ENCODE results near the gene TMOD1. TPM values are rescaled to one million over a fixed set of nuclear protein-coding genes. Genes with fewer than 3 reads are reported as not detected.

TMOD1 gene
- total RNA-seq, 1 experiment from 2014 or later, result not detected

DNA sequence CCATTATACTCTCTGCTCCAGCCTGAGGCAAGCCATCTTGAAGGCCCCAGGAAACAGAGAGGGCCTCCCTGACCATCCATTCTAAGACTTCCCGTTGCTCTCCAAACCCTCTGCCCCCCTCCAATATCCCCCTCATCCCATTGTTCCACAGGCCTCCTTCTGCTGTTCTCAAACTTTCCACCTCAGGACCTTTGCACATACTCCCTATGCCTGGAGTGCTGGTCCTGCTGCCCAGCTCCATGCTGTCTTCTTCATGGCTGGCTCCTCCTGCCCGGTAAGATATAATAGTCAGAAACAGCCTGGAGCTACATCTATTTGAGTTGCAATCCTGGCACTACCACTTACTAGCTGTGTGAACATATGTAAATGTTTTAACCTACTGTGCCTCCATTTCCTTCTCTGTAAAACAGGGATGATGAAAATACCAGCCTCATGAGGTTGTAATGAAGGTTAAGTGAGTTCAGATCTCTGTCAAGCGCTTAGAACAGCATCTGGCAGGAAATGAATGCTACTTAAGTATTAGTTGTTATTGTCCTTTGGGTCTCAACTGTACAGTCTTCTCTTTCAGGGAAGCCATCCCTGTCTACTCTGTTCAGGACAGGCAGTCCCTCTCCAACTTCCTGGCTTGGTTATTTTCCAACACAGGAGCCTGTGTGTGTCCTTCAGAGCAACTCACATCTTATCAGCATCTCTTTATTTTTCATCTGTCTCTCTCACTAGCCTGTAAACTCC, 45.8 kb downstream of the TMOD1 start:
- no peak for DNase-seq (ENCODE audit: low spot score)

- DNase-seq (ENCODE audit: low spot score), result no peak
These were observed 46.9 kb downstream of the TMOD1 start for GRCh38 chr9:97548379-97548778.

DNA sequence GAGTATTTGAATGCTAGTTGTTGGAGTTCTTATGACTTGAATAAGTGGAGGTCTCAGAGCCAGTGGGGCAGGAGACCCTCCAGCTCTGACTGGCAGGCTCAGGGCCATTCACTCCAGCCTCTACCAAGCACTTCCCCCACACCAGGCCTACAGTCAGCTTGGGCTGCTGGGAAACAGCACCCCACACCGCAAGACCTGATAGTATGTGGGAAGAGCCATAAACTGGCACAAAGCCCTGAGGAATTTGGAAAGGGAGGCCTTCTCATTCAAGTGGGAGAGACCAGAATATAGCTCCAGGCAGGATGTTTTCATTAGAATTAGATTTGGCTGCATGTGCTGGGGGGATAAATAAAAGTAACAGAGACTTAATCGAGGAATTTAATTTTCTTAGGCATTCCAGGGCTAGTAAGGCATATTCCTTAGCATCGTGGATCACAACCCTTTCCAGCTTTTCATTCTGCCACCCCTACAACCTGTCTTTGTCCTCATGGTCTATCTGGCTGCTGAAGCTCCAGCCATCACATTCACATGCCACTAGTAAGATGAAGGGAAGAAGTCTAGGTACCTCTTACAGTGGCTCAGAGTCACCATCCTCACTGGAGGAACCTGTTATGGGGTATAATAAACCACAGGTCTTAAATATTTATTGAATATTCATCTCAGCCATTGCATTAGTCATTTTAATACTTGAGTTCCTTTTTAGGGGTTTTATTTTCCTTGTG, 47.5 kb downstream of the TMOD1 start:
- DNase-seq (ENCODE audit: low spot score), result no peak

DNA sequence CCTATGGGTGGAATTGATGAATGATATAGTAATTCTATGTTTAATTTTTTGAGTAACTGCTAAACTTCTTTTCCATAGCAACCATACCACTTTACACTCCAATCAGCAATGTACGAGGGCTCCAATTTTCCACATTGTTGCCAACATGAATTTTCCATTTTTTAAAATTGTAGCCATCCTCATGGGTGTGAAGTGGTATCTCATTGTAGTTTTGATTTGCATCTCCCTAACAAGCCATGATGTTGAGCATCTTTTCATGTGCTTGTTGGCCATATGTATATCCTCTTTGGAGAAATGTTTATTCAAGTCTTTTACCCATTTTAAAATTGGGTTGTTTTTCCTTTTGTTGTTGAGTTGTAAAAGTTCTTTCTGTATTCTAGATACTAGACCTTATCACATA, 48.9 kb downstream of the TMOD1 start:
- no peak for DNase-seq (ENCODE audit: low spot score)

GRCh38 chr9:97551308-97551707, 49.8 kb downstream of the TMOD1 start:
- no peak for DNase-seq (ENCODE audit: low spot score)

DNA sequence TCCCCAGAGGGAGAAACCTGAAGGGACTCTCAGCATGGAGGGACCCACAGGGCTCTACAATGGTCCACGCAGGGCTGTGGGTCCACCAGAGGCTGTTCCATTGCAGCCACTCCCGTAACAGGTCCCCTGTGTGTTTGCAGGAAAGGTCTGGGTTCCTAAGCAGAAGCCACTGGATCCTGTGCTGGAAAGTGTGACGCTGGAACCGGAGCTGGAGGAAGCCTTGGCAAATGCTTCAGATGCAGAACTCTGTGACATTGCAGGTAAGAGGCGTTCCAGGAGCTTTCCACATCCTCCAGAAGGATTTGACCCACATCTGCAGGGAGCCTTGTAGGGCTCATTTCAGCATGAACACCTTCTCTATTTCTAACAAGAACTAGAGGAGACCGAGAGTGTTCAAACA, 51.7 kb downstream of the TMOD1 start:
- DNase-seq (ENCODE audit: low spot score), result no peak

- no peak for DNase-seq (ENCODE audit: low spot score)
These were observed 52.4 kb downstream of the TMOD1 start for GRCh38 chr9:97553841-97554240.

DNA sequence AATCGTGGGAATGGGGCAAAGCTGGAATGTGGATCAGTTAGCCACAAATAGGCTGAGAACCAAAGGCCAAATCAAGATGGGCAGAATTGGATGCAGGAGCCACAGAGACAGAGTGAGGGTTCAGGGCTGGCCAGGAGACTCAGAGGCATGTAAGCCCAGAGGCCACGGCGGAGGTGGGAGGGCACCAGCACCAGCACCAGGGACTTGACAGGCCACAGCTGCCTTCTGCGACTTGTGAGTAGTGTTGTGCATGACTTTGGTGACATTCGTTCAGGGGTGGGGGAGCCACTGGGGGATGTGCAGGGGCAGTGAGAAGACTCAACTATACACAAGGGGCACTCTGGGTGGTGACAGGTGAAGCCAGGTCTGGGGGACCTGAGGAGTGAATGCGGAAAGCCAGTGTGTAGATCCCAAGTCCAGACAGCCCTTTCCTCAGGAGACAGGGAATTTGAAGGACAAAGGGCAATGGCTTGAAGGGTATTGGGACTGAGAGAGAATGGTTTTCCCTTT, 53.2 kb downstream of the TMOD1 start:
- no peak for DNase-seq (ENCODE audit: low spot score)

DNA sequence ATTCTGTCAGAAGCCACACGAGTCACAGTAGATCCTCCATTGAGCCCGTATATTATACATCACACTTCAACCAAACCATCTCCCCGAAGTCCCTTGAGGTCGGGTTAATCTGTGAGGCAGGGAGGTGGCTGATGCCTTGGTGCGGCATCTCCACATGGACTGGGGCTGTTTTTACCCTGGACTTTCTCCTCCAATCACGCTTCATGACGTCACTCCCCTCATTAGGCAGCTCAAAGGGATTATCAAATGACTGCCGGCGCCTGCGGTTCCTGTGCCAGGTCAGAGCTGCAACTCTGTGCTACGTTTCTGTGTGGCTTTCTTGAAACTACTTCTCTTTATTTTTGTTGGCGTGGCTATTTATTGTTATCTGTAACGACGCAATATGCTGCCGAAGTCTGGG, 53.7 kb downstream of the TMOD1 start:
- DNase-seq (ENCODE audit: low spot score), result no peak

DNA sequence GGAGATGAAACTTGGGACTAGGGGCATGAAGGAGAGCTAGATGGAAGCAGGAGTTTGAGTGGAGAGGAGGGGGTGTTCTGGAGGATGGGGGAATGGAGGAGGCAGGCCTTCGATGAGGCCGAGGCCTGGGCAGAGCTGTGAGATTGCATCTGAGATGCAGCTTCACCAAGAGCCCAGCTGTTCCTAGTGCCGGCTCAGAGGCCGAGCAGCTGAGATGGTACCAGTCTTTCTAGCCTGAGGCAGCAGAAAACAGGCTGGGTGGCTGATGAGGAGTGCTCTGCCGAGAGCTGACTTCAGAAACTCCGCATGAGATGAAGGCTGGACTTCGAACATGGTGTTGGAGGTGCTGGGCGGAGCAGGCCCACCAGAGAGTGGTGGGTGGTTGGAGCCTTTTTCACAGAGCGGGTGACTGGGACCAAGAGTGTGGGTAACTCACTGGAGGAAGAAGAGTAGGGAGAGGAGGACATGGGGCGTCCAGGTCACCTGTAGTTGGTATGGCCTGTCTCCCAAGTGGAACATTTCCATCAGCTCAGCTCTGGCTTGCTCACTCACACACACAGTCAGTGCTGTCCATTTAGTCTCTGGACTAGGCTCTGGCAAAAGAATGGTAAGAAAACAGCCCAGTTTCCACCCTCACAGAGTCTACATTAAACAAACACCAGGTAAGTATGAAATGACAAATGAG, 54.7 kb downstream of the TMOD1 start:
- DNase-seq (ENCODE audit: low spot score), result no peak

- peak; percentile 45 for DNase-seq (ENCODE audit: low spot score)
These were observed 55.5 kb downstream of the TMOD1 start for GRCh38 chr9:97556721-97557605.

DNA sequence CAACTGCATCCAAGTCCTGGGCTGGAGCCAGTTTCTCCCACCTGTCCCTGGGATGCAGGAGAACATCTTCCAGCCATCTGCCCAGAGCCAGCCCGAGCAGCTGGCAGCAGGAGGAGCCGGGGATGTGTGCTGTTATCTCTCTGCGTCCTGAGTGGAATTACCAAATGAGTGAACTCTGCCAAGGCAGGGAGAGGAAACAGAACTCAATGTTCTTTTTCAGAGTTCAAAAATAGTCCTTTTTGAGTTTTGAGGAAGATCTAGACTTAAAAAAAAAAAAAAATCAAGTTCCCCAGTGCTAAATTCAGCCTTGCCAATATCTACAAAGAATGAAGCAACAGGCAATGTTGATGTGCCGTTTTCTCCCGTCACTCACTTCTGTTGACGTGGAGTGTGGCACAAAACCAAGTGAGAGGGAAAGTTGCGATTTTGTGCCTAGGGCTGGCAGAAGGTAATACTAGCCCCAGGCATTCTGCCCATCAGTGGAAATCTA, 56.2 kb downstream of the TMOD1 start:
- no peak for DNase-seq (ENCODE audit: low spot score)

DNA sequence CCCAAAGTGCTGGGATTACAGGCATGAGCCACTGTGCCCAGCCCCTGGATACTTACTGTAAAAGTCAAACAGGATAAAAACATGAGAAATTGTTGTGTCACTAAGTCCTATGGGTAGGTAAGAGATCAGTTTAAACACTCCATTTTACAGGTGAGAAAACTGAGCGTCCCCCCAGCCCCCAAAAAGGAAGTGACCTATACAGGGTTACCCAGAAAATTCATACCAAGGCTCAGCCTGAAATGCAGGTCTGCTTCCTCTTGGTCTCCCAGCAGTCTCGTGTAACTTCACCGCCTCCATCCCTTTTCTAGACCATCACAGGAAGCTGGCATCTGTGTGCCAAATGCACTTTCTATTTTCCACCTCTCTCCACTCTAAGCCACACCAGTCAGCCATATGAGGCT, 57.2 kb downstream of the TMOD1 start:
- no peak for DNase-seq (ENCODE audit: low spot score)

GRCh38 chr9:97559111-97559514, 57.6 kb downstream of the TMOD1 start:
- no peak for DNase-seq (ENCODE audit: low spot score)

GRCh38 chr9:97560154-97560553, 58.7 kb downstream of the TMOD1 start:
- DNase-seq (ENCODE audit: low spot score), result no peak

DNA sequence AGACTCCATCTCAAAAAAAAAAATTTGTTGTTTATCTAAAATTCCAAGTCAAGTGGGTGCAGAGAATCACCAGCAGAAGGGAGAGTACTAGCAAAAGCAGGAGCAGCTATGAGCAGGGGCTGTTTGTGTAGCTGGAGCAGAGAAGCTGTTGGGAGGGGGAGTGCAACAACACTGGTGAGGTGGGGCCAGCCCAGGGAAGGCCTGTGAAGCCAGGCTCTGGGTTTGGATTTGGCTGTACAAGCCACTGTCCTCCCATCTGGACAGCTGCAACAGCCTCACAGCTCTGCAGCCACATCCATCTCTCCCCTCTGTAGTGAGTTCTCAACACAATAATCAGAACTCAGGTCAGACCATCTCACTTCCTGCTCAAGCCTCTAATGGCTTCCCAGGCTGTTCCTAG, 59.4 kb downstream of the TMOD1 start:
- DNase-seq (ENCODE audit: low spot score), result no peak

GRCh38 chr9:97561501-97561900, 60.0 kb downstream of the TMOD1 start:
- no peak for DNase-seq (ENCODE audit: low spot score)

- DNase-seq (ENCODE audit: low spot score), result no peak
These were observed 61.1 kb downstream of the TMOD1 start for GRCh38 chr9:97562542-97562941.

DNA sequence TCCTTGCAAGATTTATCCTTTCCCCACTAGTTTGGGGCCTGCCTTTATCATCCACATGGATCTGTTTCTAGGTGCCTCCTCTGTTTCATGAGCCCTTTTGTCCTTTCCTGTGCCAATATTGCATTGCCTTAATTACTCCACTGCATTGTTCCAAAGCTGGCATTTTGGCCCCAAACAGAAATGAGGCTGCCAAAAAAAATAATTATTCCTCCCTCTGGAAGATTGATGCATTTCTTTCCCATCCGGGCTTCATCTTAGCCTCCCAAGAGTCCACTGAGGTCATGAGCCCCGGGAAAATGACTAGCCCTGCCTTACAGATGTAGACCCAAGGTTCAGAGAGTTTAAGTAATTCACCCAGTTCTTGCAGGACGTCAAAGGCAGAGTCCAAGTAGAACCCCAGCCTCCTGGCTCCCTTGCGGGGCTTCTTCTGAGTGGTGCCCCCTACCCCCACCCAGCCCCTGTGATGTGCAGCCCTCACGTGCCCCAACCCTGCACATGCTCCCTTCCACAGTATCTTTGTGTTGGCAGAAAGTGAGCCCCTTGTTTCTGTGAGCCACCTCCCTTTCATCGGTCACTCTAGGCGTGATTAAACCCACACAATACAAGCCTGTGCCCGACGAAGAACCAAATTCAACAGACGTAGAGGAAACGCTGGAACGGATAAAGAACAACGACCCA, 62.1 kb downstream of the TMOD1 start:
- DNase-seq (ENCODE audit: low spot score), result no peak

- peak; percentile 42 for DNase-seq (ENCODE audit: low spot score)
These were observed 63.1 kb downstream of the TMOD1 start for GRCh38 chr9:97564291-97565175.
